WTC11 (cell line): Measurements from ENCODE around the gene NUB1.

ENCODE experiments used
- CREB1 ChIP-seq: sonication (generic); formaldehyde crosslinking; IDR thresholded peaks from 2 replicates; pipeline ENCODE4 v1.8.0; 2023; ENCODE audit warnings: mild to moderate bottlenecking, missing genetic modification reagents
- CTCF ChIP-seq: fragments of 200-600 bp; IDR thresholded peaks from 2 replicates; pipeline ENCODE4 v1.8.0; 2022; ENCODE audit warnings: antibody characterized with exemption
- ETV6 ChIP-seq: sonication (generic); formaldehyde crosslinking; IDR thresholded peaks from 2 replicates; pipeline ENCODE4 v1.8.1; 2022; ENCODE audit warnings: mild to moderate bottlenecking, missing genetic modification reagents
- FOXJ3 ChIP-seq: sonication (generic); formaldehyde crosslinking; IDR thresholded peaks from 2 replicates; pipeline ENCODE4 v1.9.0; 2021; ENCODE audit warnings: missing genetic modification reagents, mild to moderate bottlenecking, borderline replicate concordance
- GRHL2 ChIP-seq: fragments of 250-450 bp; sonication (Bioruptor Pico); IDR thresholded peaks from 2 replicates; pipeline ENCODE4 v1.8.0; 2022; ENCODE audit warnings: mild to moderate bottlenecking, moderate library complexity; ENCODE audit not compliant: insufficient replicate concordance, severe bottlenecking
- USF2 ChIP-seq: sonication (generic); formaldehyde crosslinking; IDR thresholded peaks from 2 replicates; pipeline ENCODE4 v1.8.1; 2023; ENCODE audit warnings: mild to moderate bottlenecking, missing genetic modification reagents, moderate library complexity
- ZMAT4 ChIP-seq: fragments of 250-450 bp; sonication (Bioruptor Pico); IDR thresholded peaks from 2 replicates; pipeline ENCODE4 v1.9.0; 2021; ENCODE audit warnings: mild to moderate bottlenecking

- TF ChIP-seq CTCF (no peak), FOXJ3 (CRISPR knock-in tag) (no peak), GRHL2 (no peak), ETV6 (no peak), CREB1 (no peak), USF2 (CRISPR knock-in tag) (no peak), ZMAT4 (CRISPR knock-in tag) (no peak)
Observed at GRCh38 chr7:151425670-151426440, 84.2 kb downstream of the NUB1 start.
